Naive thymus-derived CD8-positive, alpha-beta T cell (primary cell): ENCODE results near the gene WDR64. TPM values are rescaled to one million over a fixed set of nuclear protein-coding genes. Genes with fewer than 3 reads are reported as not detected.
A peak's percentile ranks its signal among the peaks of the same experiment; 100 is the strongest.

Source experiments
- ATAC-seq, 2 donors: fragments of 150-1000 bp; cut with Tn5 transposase in 1 of 2; sonication (Bioruptor Pico), chemical (Tn5 transposase) in 1 of 2; 1 replicate in 1 of 2; 2 replicates in 1 of 2; pipeline ENCODE4 v1.10.0; 2021; ENCODE audit warnings: mild to moderate bottlenecking in 2 of 2, moderate library complexity in 2 of 2
- POLR2A ChIA-PET: fragments of 350-600 bp; sonication (Branson Sonifier 250); formaldehyde crosslinking; loops from one replicate; lab custom pipeline; 2021; ENCODE audit warnings: antibody characterized with exemption; lab: Charles Lee
- DNase-seq, 10 donors: peaks; one replicate each; pipeline versions ENCODE4 v3.0.0 to v3.0.0-alpha.2; 2020 to 2022
- H3K27ac Mint-ChIP-seq, 10 donors: one replicate each; pipeline ENCODE4 v1.8.0; 2020 to 2022; ENCODE audit warnings: mild to moderate bottlenecking in 10 of 10, mixed read lengths in 10 of 10, moderate library complexity in 4 of 10, inconsistent platforms in 1 of 10
- H3K27me3 Mint-ChIP-seq, 5 donors: one replicate each; pipeline ENCODE4 v1.8.0; 2021 to 2022; ENCODE audit warnings: mixed read lengths in 5 of 5
- H3K36me3 Mint-ChIP-seq, 3 donors: one replicate each; pipeline ENCODE4 v1.8.0; 2020 to 2022; ENCODE audit warnings: mixed read lengths in 3 of 3, mild to moderate bottlenecking in 2 of 3, inconsistent platforms in 1 of 3
- H3K4me1 Mint-ChIP-seq, 4 donors: one replicate each; pipeline ENCODE4 v1.8.0; 2021 to 2022; ENCODE audit warnings: mixed read lengths in 4 of 4
- H3K4me3 Mint-ChIP-seq, 10 donors: one replicate each; pipeline ENCODE4 v1.8.0; 2020 to 2022; ENCODE audit warnings: mild to moderate bottlenecking in 10 of 10, mixed read lengths in 10 of 10, moderate library complexity in 6 of 10, inconsistent platforms in 1 of 10
- H3K9me3 Mint-ChIP-seq, 9 donors: one replicate each; pipeline ENCODE4 v1.8.0; 2020 to 2022; ENCODE audit warnings: mixed read lengths in 9 of 9, mild to moderate bottlenecking in 3 of 9, inconsistent platforms in 1 of 9, moderate library complexity in 1 of 9
- polyA plus RNA-seq, 3 donors: library from polyadenylated mRNA; unstranded; fragments of 300-500 nt; fragmentation: Illumina TruSeq; gene quantifications; one replicate each; pipeline ENCODE4 v1.2.3, GENCODE V29; 2021
- total RNA-seq, 8 experiments: library from RNA in 2 of 8; stranded (reverse) in 2 of 8; gene quantifications; one replicate each; pipeline ENCODE4 v1.2.3 and lab custom pipeline; 2021 to 2026

Gene WDR64
- total and polyA plus RNA-seq, 5 experiments from 2014 or later = 0.28 to 0.69 (median 0.49) TPM; not detected in 2

DNA sequence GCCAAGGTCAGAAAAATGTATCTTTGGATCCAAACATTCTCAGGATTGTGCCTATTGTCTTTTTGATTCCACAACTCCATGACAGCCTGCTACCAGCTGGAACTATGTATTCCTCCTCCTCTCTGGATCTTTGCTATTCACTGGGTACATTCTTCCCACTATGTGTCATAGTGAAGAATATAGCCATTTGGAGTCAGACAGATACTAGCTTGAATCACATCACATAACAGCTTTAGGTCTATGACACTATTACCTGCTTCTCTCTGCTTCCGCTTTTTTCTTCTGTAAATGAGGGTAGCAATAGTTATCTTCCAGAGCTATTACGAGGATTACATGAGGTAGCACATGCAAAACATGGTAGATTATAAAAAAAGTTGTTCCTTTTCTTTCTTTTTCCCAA, 190.5 kb downstream of the WDR64 start:
- Mint-ChIP-seq H3K4me3 (no peak overlapping the region), H3K27me3 (peaks cover 0 to 4% (median 0%) of the 10 kb centered on the region in 5 donors), H3K27ac (no peak overlapping the region), H3K36me3 (no peaks in the 10 kb centered on the region), H3K9me3 (no peaks in the 10 kb centered on the region), H3K4me1 (peaks cover 2 to 12% (median 8%) of the 10 kb centered on the region in 4 donors)
- ATAC-seq (no peak), DNase-seq (no peak)
- POLR2A ChIA-PET = no interaction called here

DNA sequence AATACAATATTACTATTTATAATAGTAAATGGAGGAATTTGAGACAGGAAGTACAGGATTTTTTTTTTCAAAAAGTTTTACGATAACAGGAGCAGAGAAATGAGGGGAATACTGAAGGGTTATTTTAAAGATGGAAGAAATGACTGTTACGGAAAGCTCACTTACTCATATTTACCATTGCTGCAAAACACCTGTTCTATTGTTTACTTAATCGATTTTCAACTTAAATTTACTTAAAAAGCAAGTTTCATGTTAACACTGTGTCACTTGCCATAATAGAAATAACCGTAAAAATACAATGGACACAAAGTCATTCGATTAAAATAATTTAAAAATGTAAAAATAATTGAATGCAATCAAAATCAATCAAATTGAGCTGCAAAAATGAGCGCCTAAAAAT, 192.5 kb downstream of the WDR64 start:
- DNase-seq = no peak
- POLR2A ChIA-PET = no interaction called here
- peaks cover 0 to 7% (median 1%) of the 10 kb centered on the region in 5 donors for H3K27me3 Mint-ChIP-seq
- ATAC-seq = no peak
- H3K27ac Mint-ChIP-seq = no peak overlapping the region
- no peak overlapping the region for H3K4me3 Mint-ChIP-seq
- H3K36me3 Mint-ChIP-seq = no peaks in the 10 kb centered on the region
- no peaks in the 10 kb centered on the region for H3K9me3 Mint-ChIP-seq
- H3K4me1 Mint-ChIP-seq = peaks cover 6 to 21% (median 18%) of the 10 kb centered on the region in 4 donors

DNA sequence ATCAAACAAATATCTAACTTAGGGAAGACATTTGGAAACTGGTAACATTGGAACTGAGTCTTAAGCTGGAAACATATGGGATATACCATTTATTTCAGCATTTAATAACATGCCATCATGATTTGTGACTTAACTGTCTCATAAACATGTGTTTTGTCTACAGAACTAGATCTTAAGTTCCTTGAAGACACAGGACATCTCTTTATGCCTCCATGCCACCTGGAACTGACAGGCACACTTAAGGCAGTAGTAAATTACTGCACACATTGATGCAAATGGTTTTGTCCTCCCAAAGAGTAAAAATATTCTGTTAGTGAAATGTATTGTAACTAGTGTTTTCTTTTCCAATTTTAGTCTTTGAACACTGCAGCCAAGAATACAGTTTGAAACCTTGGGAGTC, 194.3 kb downstream of the WDR64 start:
- POLR2A ChIA-PET = interaction anchor here (0.6 to 0.7 kb wide), 2 partner anchors 15 to 168 kb away, joined by 5 to 7 read pairs; no protein-coding TSS in a partner anchor

DNA sequence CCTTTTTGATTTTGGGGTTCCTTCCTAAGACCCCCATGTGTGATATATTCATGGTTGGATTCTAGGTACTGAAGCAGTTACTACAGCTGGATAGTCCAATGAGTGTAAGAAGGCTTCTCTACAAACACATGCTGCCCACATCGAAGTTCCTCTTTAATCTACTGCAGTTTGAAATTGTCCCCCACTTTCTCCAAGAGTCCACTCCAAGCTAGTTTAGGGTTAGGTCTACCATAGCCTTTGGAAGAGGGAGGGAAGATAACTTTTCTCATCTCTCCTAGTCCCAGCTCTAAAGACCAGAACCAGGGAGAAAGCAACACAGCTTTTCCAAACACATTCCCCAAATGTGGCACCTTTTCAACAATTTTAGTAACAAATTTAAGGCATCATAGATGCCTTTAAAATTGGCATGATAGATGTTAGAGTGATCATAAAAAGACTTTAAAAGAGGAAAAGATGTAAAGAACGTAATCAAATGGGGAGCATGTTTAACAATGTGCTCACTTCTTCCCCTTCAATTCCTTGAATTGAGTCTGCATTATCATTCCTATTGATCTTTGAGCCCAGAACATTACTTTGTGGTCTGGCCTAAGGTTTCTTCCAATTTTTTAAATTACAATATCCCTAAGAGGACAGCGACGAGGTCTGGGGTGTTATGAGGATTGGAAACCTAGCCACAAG, 194.9 kb downstream of the WDR64 start:
- H3K36me3 Mint-ChIP-seq = no peaks in the 10 kb centered on the region
- peak overlapping the region; percentile 95 to 100 (median 99) for H3K27ac Mint-ChIP-seq
- no peak for ATAC-seq
- H3K4me1 Mint-ChIP-seq = peaks cover 6 to 18% (median 17%) of the 10 kb centered on the region in 4 donors
- H3K9me3 Mint-ChIP-seq = no peaks in the 10 kb centered on the region
- POLR2A ChIA-PET = interaction anchor here (0.6 to 1.5 kb wide), 3 partner anchors 16 to 219 kb away, joined by 4 to 7 read pairs (median 5); no protein-coding TSS in a partner anchor
- no peak for DNase-seq
- peak overlapping the region; percentile 96 to 99 (median 98) for H3K4me3 Mint-ChIP-seq
- peaks cover 0 to 7% (median 1%) of the 10 kb centered on the region in 5 donors for H3K27me3 Mint-ChIP-seq

More for the DNA sequence above, 194.3 kb downstream of the WDR64 start:
- H3K4me1 Mint-ChIP-seq = peaks cover 6 to 18% (median 17%) of the 10 kb centered on the region in 4 donors
- no peak for ATAC-seq
- H3K36me3 Mint-ChIP-seq = no peaks in the 10 kb centered on the region
- H3K27ac Mint-ChIP-seq = peak overlapping the region in 2 of 10 donors; percentile 8 to 95
- peaks cover 0 to 7% (median 1%) of the 10 kb centered on the region in 5 donors for H3K27me3 Mint-ChIP-seq
- no peak overlapping the region for H3K4me3 Mint-ChIP-seq
- H3K9me3 Mint-ChIP-seq = no peaks in the 10 kb centered on the region
- DNase-seq = no peak

DNA sequence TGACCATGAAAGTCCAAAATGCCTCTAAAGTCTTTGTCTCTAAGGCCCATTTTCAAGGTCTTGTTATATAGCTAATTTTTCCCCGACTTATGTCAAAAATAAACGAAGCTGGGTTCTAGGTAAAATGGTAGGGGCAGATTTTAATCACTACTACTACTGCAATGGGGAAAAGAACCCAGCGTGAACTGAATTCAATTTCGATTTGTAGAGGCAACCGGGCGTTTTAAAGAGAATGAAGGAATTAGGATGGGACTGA, 195.4 kb downstream of the WDR64 start:
- ATAC-seq (no peak), DNase-seq (no peak)
- H3K27ac Mint-ChIP-seq = peak overlapping the region; percentile 95 to 100 (median 99)
- H3K27me3 Mint-ChIP-seq = peaks cover 0 to 7% (median 1%) of the 10 kb centered on the region in 5 donors
- H3K4me3 Mint-ChIP-seq = peak overlapping the region; percentile 96 to 99 (median 98)
- no peaks in the 10 kb centered on the region for H3K9me3 Mint-ChIP-seq
- H3K4me1 Mint-ChIP-seq = peaks cover 6 to 18% (median 17%) of the 10 kb centered on the region in 4 donors
- POLR2A ChIA-PET = interaction anchor here (1.0 to 1.5 kb wide), 2 partner anchors 220 to 1408 kb away, joined by 3 to 4 read pairs; partner anchors contain the start of gene SDCCAG8
- no peaks in the 10 kb centered on the region for H3K36me3 Mint-ChIP-seq

DNA sequence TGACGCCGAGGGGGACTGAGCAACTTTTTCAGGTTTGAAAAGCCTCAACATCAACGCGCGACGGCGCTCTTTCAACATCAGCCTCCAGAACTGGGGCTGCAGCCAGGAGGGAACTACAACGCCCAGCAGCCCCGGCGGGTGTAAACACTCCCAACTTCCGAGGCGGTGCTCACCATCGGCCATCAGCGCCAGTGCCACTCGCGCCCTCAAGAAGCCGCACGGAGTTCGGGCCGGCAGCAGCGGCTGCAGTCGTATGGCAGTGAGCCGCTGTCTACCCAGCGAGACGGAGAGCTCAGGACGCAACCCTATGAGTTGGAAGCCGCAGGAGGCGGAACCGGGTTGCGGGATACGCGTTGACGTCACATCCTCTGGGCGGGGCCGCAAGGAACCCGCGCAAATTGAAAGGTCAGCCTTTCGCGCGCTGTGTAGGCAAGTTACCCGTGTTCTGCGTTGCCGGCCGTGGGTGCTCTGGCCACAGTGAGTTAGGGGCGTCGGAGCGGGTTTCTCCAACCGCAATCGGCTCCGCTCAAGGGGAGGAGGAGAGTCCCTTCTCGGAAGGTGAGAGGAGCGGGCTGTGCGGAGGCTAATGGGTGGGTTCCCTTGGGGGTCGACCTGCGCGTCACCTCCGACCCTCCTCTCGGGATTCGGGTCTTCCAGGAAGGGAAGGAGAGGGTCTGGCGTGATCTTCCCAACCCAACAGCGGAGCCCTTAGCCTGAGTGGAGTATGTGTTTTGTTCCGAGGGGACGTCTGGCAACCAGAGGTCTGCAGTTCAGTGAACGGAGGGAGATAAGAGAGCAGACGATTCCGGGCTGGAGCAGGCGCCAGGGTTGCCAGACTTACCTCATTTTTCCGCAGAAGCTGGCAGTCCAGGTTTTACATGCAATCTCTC, 196.0 kb downstream of the WDR64 start, which contains the start of gene EXO1:
Gene EXO1, plus strand, starts transcription at position 409 of the 890 bp plus-strand sequence. CDS start 2,222 bp downstream, outside the sequence.
- no peaks in the 10 kb centered on the region for H3K9me3 Mint-ChIP-seq
- H3K4me3 Mint-ChIP-seq = peak within 1 kb of the TSS; percentile 96 to 99 (median 98)
- POLR2A ChIA-PET = interaction anchor here (1.0 to 1.5 kb wide), 2 partner anchors 220 to 1408 kb away, joined by 3 to 4 read pairs; partner anchors contain the start of gene SDCCAG8
- H3K27ac Mint-ChIP-seq = peak within 1 kb of the TSS; percentile 95 to 100 (median 99)
- H3K36me3 Mint-ChIP-seq = no peaks in the 10 kb centered on the region
- H3K4me1 Mint-ChIP-seq = peaks cover 6 to 18% (median 17%) of the 10 kb centered on the region in 4 donors
- DNase-seq = peak; percentile 76 to 97 (median 88)
- peak; percentile 97 to 98 for ATAC-seq
- peaks cover 0 to 7% (median 0%) of the 10 kb centered on the region in 5 donors for H3K27me3 Mint-ChIP-seq

DNA sequence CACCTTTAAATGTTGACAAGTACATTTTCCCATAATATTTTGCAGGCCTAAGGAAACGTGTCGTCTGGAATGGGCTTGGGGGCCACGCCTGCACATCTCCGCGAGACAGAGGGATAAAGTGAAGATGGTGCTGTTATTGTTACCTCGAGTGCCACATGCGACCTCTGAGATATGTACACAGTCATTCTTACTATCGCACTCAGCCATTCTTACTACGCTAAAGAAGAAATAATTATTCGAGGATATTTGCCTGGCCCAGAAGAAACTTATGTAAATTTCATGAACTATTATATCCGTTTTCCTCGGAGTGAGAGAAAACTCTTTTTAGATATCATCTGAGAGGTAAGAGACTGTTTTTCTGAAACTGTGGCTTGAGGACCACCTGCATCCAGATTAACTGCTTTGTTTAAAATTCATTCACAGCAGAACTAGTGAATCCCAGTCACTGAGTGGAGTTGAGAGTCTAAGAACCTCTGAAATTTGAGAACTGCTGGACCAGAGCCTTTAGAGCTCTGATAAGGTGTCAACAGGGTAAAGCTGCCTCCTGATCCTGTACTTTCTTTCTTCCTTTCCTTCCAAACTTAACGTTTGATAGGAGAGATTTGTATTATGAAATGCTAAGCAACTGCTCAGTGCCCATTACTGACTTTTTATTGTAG, 196.7 kb downstream of the WDR64 start:
- H3K4me3 Mint-ChIP-seq = peak overlapping the region; percentile 96 to 99 (median 98)
- ATAC-seq (no peak), DNase-seq (no peak)
- peak overlapping the region; percentile 38 to 100 (median 99) for H3K27ac Mint-ChIP-seq
- POLR2A ChIA-PET = no interaction called here
- H3K36me3 Mint-ChIP-seq = no peaks in the 10 kb centered on the region
- peaks cover 0 to 7% (median 0%) of the 10 kb centered on the region in 5 donors for H3K27me3 Mint-ChIP-seq
- peaks cover 6 to 18% (median 17%) of the 10 kb centered on the region in 4 donors for H3K4me1 Mint-ChIP-seq
- no peaks in the 10 kb centered on the region for H3K9me3 Mint-ChIP-seq

DNA sequence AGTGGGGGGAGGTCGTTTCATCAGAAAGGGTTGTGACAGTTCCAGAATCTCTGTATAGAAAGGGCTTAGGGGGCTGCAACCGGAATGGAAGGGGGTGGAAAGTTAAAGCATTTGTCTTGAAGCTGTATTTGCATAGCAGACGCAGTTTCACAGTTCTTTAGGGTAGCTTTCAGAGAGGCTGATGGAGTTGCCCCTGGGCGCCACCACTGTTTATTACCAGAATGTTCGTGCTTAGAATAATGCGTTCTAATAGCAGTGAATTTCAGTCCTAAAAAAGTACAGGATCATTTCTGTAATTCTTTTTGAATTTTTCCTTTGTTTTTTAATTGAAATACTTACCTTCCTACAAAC, 197.2 kb downstream of the WDR64 start:
- peak overlapping the region in 4 of 10 donors; percentile 25 to 99 (median 45) for H3K27ac Mint-ChIP-seq

More for the DNA sequence above, 197.2 kb downstream of the WDR64 start:
- DNase-seq (no peak), ATAC-seq (no peak)
- H3K36me3 Mint-ChIP-seq = no peaks in the 10 kb centered on the region
- peaks cover 6 to 18% (median 17%) of the 10 kb centered on the region in 4 donors for H3K4me1 Mint-ChIP-seq
- H3K27me3 Mint-ChIP-seq = peaks cover 0 to 7% (median 0%) of the 10 kb centered on the region in 5 donors
- POLR2A ChIA-PET = no interaction called here
- H3K4me3 Mint-ChIP-seq = peak overlapping the region in 9 of 10 donors; percentile 3 to 99 (median 97)
- H3K9me3 Mint-ChIP-seq = no peaks in the 10 kb centered on the region

Other genes with a start within 250 kb of the WDR64 start
- gene FH, start 132.5 kb upstream of the WDR64 start, total RNA-seq = 10 to 100 TPM; 30.3 to 32.1 TPM
- gene FH, start 132.5 kb upstream of the WDR64 start, polyA plus RNA-seq = 10 to 100 TPM; 34.7 to 44.8 (median 35.7) TPM
- under 1 TPM; 0.57 to 0.71 TPM for gene KMO, start 119.9 kb upstream of the WDR64 start, total RNA-seq
- not detected for gene KMO, start 119.9 kb upstream of the WDR64 start, polyA plus RNA-seq
- 10 to 100 TPM; 23.3 to 24.0 TPM for gene CHML, start 11.9 kb upstream of the WDR64 start, total RNA-seq
- 1 to 10 TPM; 6.0 to 6.6 (median 6.5) TPM for gene CHML, start 11.9 kb upstream of the WDR64 start, polyA plus RNA-seq
- 10 to 100 TPM; 11.5 to 11.9 TPM for gene OPN3, start 11.9 kb upstream of the WDR64 start, total RNA-seq
- 10 to 100 TPM; 24.4 to 36.0 (median 33.5) TPM for gene OPN3, start 11.9 kb upstream of the WDR64 start, polyA plus RNA-seq
- gene EXO1, start 195.9 kb downstream of the WDR64 start, total RNA-seq = under 1 TPM in 1 of 2 experiments, not detected in 1; 0.62 TPM
- under 1 TPM in 1 of 3 donors, not detected in 2; 0.42 TPM for gene EXO1, start 195.9 kb downstream of the WDR64 start, polyA plus RNA-seq